GM12801 (cell line): ENCODE measurements around the gene MAGI1.

Source experiments
- CTCF ChIP-seq: IDR thresholded peaks from one replicate; pipeline ENCODE4 v1.5.1; 2011; ENCODE audit warnings: control low read depth; ENCODE audit not compliant: insufficient read length; ENCODE audit errors: extremely low read depth

The MAGI1 gene

GRCh38 chr3:65584002-65584401 lies 454.7 kb downstream of the MAGI1 start:
- no peak for TF ChIP-seq CTCF

DNA sequence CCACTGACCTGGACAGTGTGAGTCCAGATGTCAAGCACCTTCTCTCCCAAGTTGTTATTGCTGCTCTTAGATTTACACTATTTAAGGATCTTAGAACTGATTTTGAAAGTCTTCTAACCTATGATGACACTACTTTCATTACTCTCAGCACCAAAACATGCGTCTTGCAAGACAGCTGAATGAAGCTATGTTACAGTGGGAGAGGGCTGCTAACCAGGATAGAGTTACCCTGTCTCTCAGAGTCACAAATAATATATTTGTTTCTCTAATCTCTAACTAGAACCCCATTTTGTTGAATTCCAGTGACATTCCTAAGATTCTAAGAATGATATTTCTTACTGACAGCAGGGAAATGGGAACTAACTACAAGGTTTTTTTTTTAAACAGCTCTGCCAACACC lies 455.5 kb downstream of the MAGI1 start:
- no peak for TF ChIP-seq CTCF

- no peak for TF ChIP-seq CTCF
These were observed 456.6 kb downstream of the MAGI1 start for GRCh38 chr3:65582012-65582717.

DNA sequence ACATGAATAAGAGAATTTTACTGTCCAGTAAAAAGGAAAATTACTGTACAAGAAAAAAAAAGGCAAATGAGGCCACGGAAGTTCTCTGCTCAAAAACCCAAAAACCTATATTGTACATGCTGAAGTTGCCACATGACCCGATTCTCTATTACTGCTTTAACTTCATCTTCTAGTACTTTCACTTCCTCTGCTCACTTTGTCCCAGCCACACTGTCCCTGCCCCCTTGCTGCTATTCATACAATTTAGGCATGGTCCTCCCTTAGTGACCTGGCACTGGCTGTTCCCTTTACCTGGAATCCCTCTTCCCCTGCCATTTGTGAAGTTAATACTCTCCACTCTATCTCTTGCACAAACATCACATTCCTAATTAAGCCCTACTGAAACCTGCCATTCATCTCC lies 457.4 kb downstream of the MAGI1 start:
- TF ChIP-seq CTCF: no peak

GRCh38 chr3:65578861-65579260 lies 459.9 kb downstream of the MAGI1 start:
- no peak for TF ChIP-seq CTCF

DNA sequence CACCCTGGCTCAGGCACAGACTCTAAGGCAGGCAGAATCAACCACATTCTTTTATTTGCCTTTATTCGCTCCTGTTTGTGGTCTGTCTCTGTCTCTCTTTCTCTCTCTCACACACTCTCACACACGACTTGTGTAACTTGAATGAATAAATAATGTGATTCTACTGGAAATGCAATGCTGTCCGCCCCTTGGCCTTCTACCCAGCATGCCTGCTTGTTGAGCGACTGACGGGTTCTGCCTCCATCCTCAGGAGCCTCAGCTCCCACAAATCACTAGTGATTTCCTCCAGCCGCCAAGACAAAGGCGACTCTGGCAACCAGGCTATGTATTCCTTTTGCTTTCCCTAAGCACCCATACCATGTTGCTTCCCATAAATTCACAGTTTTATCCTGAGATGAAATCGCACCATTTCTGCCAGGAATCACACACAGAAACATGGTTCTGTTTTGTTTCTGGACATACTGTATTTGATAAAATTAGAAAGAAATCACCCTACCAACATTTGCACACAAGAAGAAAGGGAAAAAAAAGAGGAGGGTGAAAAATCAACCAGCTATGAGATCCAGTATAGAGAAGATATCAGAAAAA lies 460.8 kb downstream of the MAGI1 start:
- TF ChIP-seq CTCF: no peak

DNA sequence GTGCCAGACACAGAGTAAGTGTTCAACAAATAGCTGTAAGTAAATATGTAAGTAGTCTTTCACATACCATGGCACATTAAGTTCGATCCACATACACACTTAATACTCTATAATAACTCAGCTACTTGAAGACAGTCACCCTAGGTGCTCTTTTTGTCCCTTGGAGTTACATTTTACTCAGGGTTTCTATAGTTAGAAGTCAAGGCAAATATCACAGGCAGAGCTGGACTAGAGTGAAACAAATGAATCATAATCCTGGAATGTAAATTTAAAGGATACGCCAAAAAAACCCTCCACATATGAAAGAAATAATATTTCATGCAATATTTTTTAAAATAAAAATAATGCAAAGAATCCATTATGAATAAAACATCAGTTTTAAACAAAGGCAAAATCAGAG lies 461.8 kb downstream of the MAGI1 start:
- TF ChIP-seq CTCF: no peak
